NCI-H1092 (cell line): Measurements from ENCODE around the gene BTRC.

Experiments
- DNase-seq: peaks from one replicate; lab custom pipeline; 2025; lab: John Stamatoyannopoulos, UW

The BTRC gene

DNA sequence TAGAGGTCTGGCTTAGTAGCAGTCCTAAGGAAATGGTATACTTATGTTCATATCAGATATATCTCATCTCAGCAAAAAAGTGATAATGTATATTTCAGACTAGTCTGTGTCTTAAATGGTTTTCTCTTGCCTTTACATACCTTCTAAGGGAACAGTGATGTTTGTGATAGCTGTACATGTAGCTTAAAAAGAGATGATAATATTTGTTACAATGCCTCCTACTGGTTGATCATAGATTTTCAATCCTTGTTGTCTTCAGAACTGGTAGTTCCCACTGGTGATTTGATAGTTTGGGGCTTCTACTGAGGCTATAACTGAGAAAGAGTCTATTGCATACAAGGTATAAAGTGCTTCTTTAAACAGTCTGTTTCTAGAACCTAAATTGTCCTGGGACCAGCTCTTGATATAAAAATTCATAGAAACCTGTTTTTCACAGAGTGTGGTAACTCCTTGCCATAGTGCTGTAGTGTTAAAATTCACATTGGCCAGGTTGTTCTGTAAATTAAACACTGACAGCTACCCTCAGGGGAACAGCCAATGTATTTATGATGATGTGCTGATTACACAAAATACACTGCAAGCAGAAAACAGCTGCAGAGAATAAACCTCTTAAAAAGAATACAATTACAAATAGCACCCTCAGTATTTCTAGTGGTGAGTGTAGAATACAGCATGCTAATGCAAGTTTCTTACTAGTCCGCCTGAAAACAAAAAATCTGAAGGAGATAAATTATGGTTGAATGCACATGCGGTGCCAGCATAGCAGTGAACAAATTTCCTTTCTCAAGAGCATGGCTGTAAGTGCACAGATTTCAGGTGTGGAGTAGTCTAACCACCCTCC lies 90.3 kb downstream of the BTRC start:
- no peak for DNase-seq

DNA sequence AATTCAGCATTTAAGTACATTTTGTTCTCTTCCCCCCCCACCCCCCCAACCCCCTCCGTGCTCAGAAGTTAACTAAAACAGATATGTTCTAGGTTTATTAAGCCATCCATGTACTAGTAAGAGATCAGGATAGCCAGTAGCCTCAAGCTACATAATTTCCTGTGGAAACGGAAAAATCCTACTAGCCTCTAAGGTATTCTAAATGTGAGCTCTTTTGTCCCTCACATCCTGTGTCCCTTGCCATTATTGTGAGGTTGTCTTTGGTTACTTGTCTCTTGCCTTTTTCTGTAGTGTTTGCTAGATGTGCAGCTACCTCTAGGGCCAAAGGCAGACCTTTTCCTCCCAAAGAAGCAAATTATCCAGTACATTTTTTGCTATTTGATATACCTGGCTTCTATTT lies 92.1 kb downstream of the BTRC start:
- no peak for DNase-seq

DNA sequence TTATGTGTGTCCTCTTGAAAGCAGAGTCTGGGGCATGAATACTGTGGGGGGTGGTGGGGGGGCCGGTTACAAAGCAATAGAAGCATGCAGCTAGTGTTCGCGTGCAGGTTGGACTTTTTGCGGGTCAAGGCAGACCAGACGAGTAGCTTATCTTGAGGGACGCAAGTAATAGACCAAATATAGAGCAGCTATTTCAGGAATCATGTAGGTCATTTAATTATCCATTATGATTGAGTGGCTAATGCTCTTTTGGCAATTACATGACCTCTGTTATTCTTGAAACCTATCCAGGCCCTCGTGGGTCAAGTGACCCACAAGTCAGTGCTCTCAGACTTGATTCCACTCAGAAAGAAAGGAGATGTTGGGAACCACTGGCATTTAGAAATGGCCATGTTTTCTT lies 93.0 kb downstream of the BTRC start:
- DNase-seq, result no peak

DNA sequence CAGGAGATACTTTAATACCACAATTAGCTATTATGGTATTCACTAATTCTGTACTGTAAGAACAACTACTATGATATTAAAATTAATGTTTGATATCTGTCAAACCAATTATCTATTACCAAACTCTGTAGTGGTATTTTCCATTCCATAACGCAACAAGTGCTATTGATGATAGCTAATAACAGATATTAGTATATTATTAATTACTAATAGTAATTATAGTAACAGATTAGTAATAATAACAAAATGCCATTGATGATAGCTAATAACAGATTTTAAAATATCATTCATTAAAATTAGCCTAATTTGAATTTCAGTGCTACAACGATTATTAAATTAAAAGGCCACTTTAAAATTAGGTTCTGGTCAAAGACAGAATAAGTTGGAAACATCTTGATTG lies 93.5 kb downstream of the BTRC start:
- DNase-seq, result no peak

DNA sequence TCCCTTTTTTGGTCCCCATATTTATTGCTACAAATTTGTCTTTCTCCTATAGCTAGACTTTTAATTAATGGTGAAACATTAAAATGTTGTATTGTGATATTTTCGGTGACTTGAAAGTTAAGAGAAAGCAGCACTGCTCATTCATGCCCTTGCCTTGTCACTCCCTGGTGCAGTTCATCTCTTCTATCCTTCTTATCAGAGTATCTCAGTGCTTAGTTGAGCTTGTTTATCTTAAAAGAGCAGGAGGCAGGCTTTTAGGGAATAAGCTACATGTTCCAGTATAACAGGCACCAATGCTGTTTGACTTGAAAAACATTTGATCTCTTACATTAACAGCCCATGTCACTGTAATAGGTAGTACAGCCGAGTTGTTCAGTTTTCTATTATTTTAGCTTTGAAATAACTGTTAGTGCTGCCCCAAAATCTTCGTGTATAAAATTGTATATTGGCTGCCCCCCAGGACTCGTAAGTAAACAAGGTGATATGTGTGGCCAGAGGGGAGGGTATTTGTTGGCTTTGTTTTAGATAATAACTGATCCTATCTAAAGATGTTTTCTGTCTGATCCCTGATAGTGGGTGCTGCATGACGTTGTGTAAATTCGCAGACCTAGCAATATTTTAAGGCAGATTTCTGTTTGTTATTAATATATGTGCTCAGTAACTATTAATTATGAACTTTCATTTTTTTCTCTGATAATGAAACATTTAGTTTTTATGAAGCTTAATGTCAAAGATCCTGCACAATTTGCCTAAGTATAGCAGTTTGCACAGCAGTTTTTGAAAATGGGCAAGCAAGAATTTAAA lies 96.5 kb downstream of the BTRC start:
- DNase-seq, result no peak

DNA sequence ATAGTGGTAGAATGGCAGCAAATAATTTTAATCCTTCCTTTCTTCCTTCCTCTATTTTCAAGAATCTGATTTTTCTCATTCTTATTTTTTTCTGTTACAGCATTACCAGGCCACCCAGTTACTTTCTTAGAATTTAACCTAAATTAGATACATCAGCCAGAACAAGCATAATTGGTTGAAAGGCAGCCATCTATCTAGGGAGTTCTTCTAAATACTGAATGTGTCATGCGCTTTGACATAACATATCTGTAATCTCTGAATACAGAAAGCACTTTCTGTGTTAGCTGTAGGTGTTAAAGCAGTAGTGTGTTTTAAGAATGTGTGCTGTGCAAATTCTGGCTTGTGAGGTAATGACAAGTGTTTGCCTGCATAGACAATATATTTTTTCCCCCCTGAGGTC lies 97.3 kb downstream of the BTRC start:
- DNase-seq, result no peak

DNA sequence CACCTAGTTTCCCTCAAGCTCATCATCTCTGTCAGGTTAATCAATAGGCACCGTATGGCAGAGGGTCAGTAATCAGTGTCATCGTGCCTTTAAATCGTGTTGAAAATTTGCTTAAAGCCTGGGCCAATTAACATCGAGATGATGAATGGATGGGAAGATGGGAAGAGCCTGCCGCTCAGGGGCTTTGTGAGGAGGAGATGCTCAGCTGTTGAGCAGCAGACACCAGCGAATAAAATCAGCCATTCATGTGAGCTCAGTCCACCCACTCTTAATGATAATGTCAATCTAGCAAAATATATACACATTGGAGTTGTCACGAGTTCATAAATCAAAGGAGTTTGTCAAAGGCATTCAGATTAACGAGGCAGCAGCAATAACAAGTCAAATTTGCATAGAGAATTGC lies 97.7 kb downstream of the BTRC start:
- DNase-seq, result peak; percentile 27

DNA sequence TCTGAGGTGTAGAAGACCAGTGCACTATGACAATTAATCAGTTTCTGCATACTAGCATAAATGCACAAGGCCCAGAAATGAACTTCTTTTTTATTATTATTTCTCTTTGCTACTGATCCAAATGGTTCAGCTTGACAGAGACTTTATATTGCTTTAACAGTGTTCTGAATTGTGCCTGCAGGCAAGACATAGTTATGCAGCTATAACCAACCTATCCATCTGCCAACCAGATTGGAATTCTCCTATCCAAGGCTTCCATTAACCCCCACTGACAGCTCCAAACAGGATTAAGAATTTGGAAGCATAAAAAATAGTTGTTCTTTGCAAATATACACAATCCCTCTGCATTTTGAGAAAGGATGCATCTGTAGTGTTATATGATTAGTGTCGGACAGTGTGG lies 98.2 kb downstream of the BTRC start:
- DNase-seq, result no peak

DNA sequence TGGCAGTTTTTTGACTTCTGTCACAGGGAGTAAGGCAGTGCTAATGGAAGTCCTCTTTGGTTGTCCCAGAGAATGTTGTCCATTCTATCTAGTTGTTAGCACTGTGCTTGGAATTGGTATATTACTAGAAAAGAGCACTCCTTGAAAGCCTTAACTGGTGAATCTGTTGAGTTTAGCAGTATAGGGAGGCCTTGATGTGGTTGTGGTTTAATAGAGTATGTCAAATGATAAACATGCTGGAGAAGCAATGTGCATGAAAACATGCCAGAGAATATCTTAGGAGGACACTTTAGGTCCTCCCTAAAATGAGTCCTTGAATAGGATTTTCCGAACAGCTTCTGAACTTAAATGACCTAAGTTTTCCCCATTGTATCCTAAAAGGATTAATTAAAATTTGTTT lies 98.6 kb downstream of the BTRC start:
- DNase-seq, result no peak

DNA sequence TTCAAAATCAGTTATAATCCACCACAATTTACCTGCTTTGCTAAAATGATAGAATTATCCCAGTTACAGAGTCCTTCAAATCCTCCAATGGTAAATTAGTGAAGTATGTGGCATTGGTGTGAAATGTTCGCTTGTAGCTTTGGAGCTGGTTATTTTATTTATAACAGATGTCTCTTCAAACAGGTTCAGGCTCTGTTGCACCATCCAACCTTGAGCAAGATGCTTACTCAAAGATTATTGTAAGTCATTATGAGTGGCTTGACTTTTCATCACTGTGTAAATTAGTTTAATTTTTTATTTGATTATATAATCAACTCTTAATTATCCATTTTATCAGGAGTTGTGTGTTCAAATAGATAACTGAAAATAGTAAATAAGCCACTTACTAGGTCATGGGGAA lies 99.4 kb downstream of the BTRC start:
- DNase-seq, result no peak

DNA sequence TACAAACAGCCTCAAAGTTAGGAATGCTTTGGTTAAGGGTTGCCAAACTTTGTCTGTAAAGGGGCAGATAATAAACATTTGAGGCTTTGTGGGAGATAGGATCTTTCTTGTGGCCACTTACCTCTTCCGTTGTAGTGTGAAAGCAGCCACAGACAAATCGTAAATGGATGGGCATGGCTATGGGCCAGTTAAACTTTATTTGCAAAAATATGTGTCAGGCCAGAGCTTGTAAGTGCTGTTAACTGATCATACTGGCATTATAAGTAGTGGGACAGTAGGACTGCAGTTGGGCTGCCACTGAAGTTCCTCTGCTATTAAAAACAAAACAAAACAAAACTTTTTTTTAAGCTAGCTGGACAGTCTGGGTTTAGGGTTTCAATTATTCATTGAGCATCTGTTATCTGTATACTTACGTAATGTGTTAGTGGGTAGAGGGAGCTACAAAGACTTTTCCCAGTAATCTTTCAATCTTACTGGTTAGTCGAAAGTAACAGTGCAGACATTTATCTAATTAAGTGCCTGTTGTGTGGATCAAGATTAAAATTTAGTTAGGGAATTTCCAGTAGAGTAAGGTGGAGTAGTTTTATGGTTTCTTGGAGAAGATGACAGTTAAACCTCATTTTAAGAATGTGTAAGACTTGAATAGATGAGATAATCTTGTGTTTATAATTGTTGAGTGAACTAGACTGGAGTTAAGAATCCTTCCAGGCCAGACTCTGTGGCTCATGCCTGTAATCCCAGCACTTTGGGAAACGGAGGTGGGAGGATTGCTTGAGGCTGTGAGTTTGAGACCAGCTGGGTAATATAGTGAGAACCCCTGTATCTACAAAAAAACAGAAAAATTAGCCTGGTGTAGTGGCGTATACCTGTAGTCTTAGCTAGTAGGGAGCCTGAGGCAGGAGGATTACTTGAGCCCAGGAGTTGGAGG lies 100.1 kb downstream of the BTRC start:
- no peak for DNase-seq

DNA sequence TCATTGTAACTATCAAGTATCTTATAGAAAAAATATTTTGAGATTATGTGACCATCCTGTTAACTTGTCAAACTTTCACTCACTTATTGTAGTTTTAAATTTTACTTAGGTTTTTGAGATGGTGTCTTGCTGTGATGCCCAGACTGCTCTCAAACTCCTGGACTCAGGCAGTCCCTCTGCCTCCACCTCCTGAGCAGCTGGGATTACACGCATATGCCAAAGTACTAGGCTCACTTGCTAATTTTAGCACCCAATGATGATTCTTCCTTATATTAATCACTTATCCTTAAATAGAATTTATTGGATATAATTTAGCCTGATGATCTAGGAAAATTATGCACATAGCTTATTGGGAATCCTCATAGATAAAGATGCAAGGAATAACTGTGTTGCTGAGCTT lies 104.9 kb downstream of the BTRC start:
- DNase-seq, result no peak

DNA sequence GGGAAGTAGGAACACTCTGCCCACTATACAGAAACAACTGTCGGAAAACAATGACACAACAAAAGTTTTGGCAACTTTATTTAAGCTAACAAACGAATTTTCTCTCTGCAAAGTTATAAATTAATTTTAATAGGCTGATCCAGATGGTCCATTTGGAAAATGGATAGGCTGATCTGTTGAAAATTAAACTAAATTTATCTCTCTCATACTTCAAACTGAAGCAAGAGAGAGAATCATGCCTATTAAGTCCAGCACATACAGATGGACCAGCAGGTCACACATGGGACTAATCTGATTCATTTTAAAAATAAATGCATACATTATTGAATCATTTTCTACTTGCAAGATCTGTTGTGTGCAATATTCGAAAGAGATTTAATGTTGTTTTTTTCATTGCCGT lies 110.1 kb downstream of the BTRC start:
- no peak for DNase-seq

DNA sequence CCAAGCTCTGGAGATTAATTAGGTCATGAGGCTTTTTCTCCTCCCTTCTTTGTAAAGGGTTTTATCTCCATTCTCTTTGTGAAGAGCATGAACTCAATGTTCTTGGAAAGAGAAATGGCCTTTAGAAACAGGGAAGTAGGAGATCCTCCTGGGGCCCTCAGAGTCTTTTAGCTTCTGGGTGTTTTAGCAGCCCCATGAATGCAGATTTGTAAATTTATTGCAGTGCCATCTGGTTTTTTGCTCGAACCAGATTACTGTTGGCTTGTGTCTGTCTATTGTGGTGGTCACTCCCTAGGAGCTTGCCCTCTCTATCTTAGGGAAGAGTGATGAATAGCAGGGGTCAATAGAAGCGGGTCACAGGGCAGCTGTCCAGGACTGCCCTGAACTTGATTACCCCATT lies 110.6 kb downstream of the BTRC start:
- no peak for DNase-seq

DNA sequence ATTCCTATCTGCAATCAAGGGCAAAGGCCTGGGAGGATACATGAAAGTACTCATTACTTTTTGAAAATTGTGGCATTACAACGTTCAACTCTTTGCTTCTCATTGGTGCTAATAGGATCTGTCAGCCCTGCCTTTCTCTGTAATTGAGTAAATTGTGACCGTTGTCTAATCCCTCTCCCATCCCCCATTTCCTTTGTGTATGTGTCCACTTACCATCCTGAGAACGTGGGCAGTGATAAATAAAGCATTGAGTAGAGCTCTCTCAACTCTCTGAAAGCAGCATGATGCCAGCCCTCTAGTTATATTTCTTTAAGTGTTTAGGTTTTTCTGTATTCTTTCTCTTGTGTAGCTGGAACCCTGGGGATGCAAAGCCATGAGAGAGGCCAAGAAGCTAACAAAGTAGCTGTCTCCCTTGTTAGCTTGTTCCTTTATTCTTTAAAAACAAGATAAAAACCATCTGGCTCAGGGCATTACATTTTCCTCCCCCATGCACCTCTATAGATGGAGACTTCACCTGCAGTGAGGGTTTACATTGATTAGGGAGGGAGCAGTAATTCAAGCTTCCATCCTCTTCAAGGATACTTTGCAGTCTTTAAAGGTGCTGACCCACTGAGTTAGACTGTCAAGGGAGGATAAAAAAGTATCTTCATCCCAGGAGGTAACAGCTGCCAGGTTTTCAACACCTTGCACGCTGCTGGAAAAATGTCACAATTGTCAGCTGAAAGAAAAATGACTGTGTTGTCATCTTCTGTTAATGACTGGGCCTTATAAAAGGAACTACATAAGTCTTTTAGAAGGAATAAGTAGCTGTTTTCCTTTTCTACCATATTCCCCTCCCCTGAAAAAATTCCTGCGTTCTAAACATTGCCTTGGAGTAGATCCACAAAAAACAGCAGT lies 112.3 kb downstream of the BTRC start:
- DNase-seq, result peak; percentile 31

DNA sequence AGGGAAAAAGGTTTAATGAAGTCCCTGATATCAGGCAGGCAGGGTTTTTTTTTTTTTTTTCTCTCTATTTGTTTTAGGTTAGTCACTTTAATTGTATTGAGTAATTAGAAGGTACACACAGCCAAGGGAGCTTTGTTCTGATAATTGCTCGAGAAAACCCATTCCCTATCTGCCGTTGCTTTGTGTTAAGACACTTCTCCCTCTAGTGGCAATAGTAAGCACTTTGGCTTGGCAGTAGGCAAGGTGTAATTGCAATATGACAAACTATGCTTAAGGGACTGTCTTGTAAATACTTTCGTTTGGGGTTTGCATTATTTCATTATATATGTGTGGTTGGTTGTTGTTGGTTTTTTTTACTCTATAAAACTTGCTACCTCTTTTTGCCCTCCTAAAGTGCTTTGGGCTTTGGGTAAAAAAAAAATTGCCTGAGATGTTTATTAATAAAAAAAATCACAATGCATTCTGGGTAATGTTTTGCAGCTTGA lies 113.4 kb downstream of the BTRC start:
- DNase-seq, result peak; percentile 67

DNA sequence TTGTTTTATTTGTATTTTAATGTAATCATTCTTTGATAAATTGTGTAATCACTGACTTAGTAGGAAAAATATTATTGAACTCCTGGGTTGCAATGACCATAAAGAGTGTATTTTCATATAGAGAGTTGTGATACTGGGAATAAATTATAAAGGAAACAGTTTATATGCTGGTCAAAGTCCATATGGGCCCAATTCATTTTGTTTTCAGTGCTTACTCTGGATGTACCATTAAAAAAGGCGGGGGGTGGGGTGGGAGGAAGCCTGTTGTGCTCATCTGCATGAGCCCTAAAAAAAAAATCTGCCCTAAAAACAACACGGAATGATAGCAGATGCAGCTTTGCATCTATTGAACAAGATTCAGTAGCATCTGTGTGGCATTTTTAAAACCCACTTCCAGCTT lies 114.2 kb downstream of the BTRC start:
- DNase-seq, result no peak

DNA sequence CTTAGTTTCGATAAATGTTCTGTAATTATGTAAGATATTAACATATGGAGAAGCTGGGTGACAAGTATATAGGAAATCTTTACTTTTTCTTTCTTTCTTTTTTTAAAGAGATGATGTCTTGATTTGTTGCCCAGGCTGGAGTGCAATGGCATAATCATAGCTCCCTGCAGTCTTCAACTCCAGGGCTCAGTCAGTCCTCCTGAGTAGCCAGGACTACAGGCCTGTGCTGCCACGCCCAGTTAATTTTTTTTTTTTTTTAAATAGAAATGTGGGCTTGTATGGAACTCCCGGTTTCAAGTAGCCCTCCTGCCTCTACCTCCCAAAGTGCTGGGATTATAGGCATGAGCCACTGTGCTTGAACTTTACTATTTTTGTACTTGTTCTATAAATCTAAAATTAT lies 122.4 kb downstream of the BTRC start:
- no peak for DNase-seq

DNA sequence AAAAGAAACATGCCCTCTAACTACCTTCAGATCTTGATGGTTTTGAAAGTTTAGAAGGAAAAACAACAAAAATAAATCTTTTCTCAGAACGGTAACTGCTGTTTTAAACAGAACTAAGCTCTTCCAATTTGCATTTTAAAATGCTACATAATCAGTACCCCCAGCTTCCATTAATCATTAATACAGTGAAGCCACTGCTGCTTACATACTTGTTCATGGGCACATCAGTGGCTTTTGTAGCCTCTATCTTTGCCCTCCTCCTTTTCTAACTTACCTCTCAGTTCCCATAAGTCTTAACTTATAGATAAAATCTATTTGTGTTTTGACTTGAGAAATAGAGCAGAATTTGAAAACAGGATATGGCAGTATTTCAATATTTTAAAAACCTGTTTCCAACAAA lies 125.0 kb downstream of the BTRC start:
- DNase-seq, result no peak

DNA sequence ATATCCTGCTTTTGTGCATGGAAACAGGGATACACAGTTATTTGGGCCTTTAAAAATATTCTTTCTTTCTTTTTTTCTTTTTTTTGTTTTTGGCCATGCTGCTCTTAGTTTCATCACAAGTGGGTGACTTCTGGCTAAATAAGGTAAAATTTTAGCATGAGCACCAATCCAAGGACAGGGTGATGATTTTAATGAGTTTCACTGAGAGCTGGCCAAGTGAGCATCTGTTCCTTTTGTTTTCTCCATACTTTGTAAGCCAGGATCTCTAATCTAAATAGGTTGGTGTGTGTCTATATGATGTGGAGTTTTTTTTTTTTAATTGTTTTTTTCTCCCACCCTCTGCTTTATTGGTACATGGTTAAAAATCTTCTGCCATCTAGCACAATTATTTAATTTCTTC lies 127.3 kb downstream of the BTRC start:
- no peak for DNase-seq

DNA sequence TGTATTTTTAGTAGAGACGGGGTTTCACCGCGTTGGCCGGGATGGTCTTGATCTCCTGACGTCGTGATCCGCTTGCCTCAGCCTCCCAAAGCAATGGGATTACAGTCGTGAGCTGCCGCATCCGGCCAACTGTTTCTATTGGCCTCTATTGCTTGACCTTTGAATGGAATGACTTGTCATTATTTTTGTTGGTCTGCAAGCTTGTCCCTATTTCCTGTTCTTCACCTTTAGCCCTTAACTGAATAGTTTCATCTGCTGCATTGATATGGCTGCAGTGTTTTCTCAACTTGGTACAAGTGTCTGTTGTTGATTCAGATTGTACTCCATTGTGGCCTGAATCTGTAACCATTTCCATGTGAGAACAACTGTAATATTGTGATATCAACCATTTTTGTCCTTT lies 128.6 kb downstream of the BTRC start:
- DNase-seq, result no peak
